Activated CD8-positive, alpha-beta memory T cell treated with anti-CD3 and anti-CD28 coated beads for 24 hours (primary cell): Measurements from ENCODE around the gene WDR91.

Experiments
- DNase-seq: peaks from one replicate; pipeline ENCODE4 v3.0.0-alpha.2; 2020

The WDR91 gene

GRCh38 chr7:135158874-135159273, 52.5 kb downstream of the WDR91 start:
- no peak for DNase-seq

- no peak for DNase-seq
Measured at GRCh38 chr7:135158141-135158655, 53.1 kb downstream of the WDR91 start.

- DNase-seq: no peak
Measured at GRCh38 chr7:135156290-135156689, 55.0 kb downstream of the WDR91 start.

- DNase-seq: no peak
Measured at GRCh38 chr7:135154734-135155133, 56.6 kb downstream of the WDR91 start.

GRCh38 chr7:135152442-135152841, 58.9 kb downstream of the WDR91 start:
- DNase-seq: no peak

GRCh38 chr7:135151533-135151932, 59.8 kb downstream of the WDR91 start:
- DNase-seq: no peak

- DNase-seq: no peak
Measured at GRCh38 chr7:135151132-135151531, 60.2 kb downstream of the WDR91 start.

- no peak for DNase-seq
Measured at GRCh38 chr7:135150072-135150782, 61.1 kb downstream of the WDR91 start.

- peak; percentile 77 for DNase-seq
Measured at GRCh38 chr7:135147899-135148721, 63.2 kb downstream of the WDR91 start, which contains the start of gene TMEM140. Gene TMEM140, plus strand, starts transcription at chr7:135148072. Its CDS starts 16,370 bp downstream, at chr7:135164442.

- peak; percentile 59 for DNase-seq
Measured at GRCh38 chr7:135147341-135147898, 63.9 kb downstream of the WDR91 start.

GRCh38 chr7:135143885-135144668, 67.2 kb downstream of the WDR91 start:
- no peak for DNase-seq
